ENCODE data around the gene PXYLP1.

GRCh38 chr3:141311170-141311495, 79.5 kb downstream of the PXYLP1 start:
- TF ChIP-seq, protein P1, sequence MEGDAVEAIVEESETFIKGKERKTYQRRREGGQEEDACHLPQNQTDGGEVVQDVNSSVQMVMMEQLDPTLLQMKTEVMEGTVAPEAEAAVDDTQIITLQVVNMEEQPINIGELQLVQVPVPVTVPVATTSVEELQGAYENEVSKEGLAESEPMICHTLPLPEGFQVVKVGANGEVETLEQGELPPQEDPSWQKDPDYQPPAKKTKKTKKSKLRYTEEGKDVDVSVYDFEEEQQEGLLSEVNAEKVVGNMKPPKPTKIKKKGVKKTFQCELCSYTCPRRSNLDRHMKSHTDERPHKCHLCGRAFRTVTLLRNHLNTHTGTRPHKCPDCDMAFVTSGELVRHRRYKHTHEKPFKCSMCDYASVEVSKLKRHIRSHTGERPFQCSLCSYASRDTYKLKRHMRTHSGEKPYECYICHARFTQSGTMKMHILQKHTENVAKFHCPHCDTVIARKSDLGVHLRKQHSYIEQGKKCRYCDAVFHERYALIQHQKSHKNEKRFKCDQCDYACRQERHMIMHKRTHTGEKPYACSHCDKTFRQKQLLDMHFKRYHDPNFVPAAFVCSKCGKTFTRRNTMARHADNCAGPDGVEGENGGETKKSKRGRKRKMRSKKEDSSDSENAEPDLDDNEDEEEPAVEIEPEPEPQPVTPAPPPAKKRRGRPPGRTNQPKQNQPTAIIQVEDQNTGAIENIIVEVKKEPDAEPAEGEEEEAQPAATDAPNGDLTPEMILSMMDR (IDR thresholded peaks at IDR 0.05) = no peak
- TF ChIP-seq POLR2A (IDR thresholded peaks at IDR 0.05) = no peak

Data from sigmoid colon (tissue), 3 donors.